Measurements from ENCODE around the gene IGLL5. TPM values are rescaled to one million over a fixed set of nuclear protein-coding genes. Genes with fewer than 3 reads are reported as not detected.
A peak's percentile ranks its signal among the peaks of the same experiment; 100 is the strongest.

IGLL5 gene
- total and polyA plus RNA-seq, 2 donors (not counting 1 experiment from before 2014, with no cell fraction given) = not detected

- no peaks in the 10 kb centered on the region for H3K27me3 ChIP-seq (ENCODE audit: control insufficient read depth, insufficient read depth, low read length)
- no peaks in the 10 kb centered on the region for H3K36me3 ChIP-seq (ENCODE audit: control insufficient read depth, insufficient read depth, low read length)
- H3K9ac ChIP-seq (ENCODE audit: insufficient read depth, low read length) = no peak overlapping the region
- no peak overlapping the region for H3K4me3 ChIP-seq (replicated peaks in 1 of 4; ENCODE audit: control extremely low read depth in 1 of 4, insufficient read depth in 1 of 4, low read depth in 3 of 4, low read length in 4 of 4)
- no peak overlapping the region for H2AFZ ChIP-seq (ENCODE audit: low read length)
- TF ChIP-seq EZH2 (IDR thresholded peaks at IDR 0.05; ENCODE audit: low read length, missing control alignments) = no peak
- H3K79me2 ChIP-seq (ENCODE audit: control insufficient read depth, insufficient read depth, low read length) = no peaks in the 10 kb centered on the region
- H3K27ac ChIP-seq (ENCODE audit: insufficient read depth, low read length) = no peak overlapping the region
- H4K20me1 ChIP-seq (ENCODE audit: control insufficient read depth, extremely low read depth, insufficient read depth, low read length) = no peaks in the 10 kb centered on the region
- DNase-seq (ENCODE audit: low read depth in 2 of 2) = no peak
- no peak overlapping the region for H3K4me2 ChIP-seq (ENCODE audit: extremely low read depth, insufficient read depth, low read length)
- no peaks in the 10 kb centered on the region for H3K9me3 ChIP-seq (ENCODE audit: control insufficient read depth, insufficient read depth, low read depth, low read length)
- no peaks in the 10 kb centered on the region for H3K4me1 ChIP-seq (ENCODE audit: control insufficient read depth, extremely low read depth, insufficient read depth, low read length)
These were observed 33.1 kb upstream of the IGLL5 start for GRCh38 chr22:22854466-22854865.

GRCh38 chr22:22855085-22855484 lies 32.5 kb upstream of the IGLL5 start:
- H3K36me3 ChIP-seq (ENCODE audit: control insufficient read depth, insufficient read depth, low read length) = no peaks in the 10 kb centered on the region
- no peaks in the 10 kb centered on the region for H3K27me3 ChIP-seq (ENCODE audit: control insufficient read depth, insufficient read depth, low read length)
- TF ChIP-seq CTCF (conservative IDR thresholded peaks at IDR 0.05 in 1 of 2, IDR thresholded peaks at IDR 0.05 in 1 of 2; ENCODE audit: low read depth in 1 of 2, low read length in 2 of 2) (no peak), EZH2 (IDR thresholded peaks at IDR 0.05; ENCODE audit: low read length, missing control alignments) (no peak)
- no peaks in the 10 kb centered on the region for H4K20me1 ChIP-seq (ENCODE audit: control insufficient read depth, extremely low read depth, insufficient read depth, low read length)
- H3K9me3 ChIP-seq (ENCODE audit: control insufficient read depth, insufficient read depth, low read depth, low read length) = no peaks in the 10 kb centered on the region
- H2AFZ ChIP-seq (ENCODE audit: low read length) = no peak overlapping the region
- no peaks in the 10 kb centered on the region for H3K4me1 ChIP-seq (ENCODE audit: control insufficient read depth, extremely low read depth, insufficient read depth, low read length)
- H3K79me2 ChIP-seq (ENCODE audit: control insufficient read depth, insufficient read depth, low read length) = no peaks in the 10 kb centered on the region
- no peak overlapping the region for H3K4me3 ChIP-seq (replicated peaks in 1 of 4; ENCODE audit: control extremely low read depth in 1 of 4, insufficient read depth in 1 of 4, low read depth in 3 of 4, low read length in 4 of 4)
- H3K4me2 ChIP-seq (ENCODE audit: extremely low read depth, insufficient read depth, low read length) = no peak overlapping the region
- no peak overlapping the region for H3K9ac ChIP-seq (ENCODE audit: insufficient read depth, low read length)
- H3K27ac ChIP-seq (ENCODE audit: insufficient read depth, low read length) = no peak overlapping the region
- DNase-seq (ENCODE audit: low read depth in 2 of 2) = no peak

- Histone ChIP-seq H3K4me1 (ENCODE audit: control insufficient read depth, extremely low read depth, insufficient read depth, low read length) (no peaks in the 10 kb centered on the region), H3K4me2 (ENCODE audit: extremely low read depth, insufficient read depth, low read length) (no peak overlapping the region), H3K4me3 (replicated peaks in 1 of 4; ENCODE audit: control extremely low read depth in 1 of 4, insufficient read depth in 1 of 4, low read depth in 3 of 4, low read length in 4 of 4) (no peak overlapping the region), H3K9ac (ENCODE audit: insufficient read depth, low read length) (no peak overlapping the region), H3K36me3 (ENCODE audit: control insufficient read depth, insufficient read depth, low read length) (no peaks in the 10 kb centered on the region), H3K27me3 (ENCODE audit: control insufficient read depth, insufficient read depth, low read length) (no peaks in the 10 kb centered on the region), H2AFZ (ENCODE audit: low read length) (no peak overlapping the region), H3K9me3 (ENCODE audit: control insufficient read depth, insufficient read depth, low read depth, low read length) (no peaks in the 10 kb centered on the region), H4K20me1 (ENCODE audit: control insufficient read depth, extremely low read depth, insufficient read depth, low read length) (no peaks in the 10 kb centered on the region), H3K79me2 (ENCODE audit: control insufficient read depth, insufficient read depth, low read length) (no peaks in the 10 kb centered on the region), H3K27ac (ENCODE audit: insufficient read depth, low read length) (no peak overlapping the region)
- DNase-seq (ENCODE audit: low read depth in 2 of 2) = no peak
- peak; percentile 17 to 33 for TF ChIP-seq CTCF (conservative IDR thresholded peaks at IDR 0.05 in 1 of 2, IDR thresholded peaks at IDR 0.05 in 1 of 2; ENCODE audit: low read depth in 1 of 2, low read length in 2 of 2)
- no peak for TF ChIP-seq EZH2 (IDR thresholded peaks at IDR 0.05; ENCODE audit: low read length, missing control alignments)
These were observed 31.9 kb upstream of the IGLL5 start for GRCh38 chr22:22855617-22856308.

All from fibroblast of lung (primary cell).